ENCODE data around the gene TINAGL1.

The TINAGL1 gene

GRCh38 chr1:31568895-31569595, 7.3 kb upstream of the TINAGL1 start:
- no peak for DNase-seq (ENCODE audit: low read depth in 3 of 3)

GRCh38 chr1:31569596-31570173, 6.6 kb upstream of the TINAGL1 start:
- no peak for DNase-seq (ENCODE audit: low read depth in 3 of 3)

- no peak for DNase-seq (ENCODE audit: low read depth in 3 of 3)
These were observed 6.1 kb upstream of the TINAGL1 start for GRCh38 chr1:31570228-31570627.

GRCh38 chr1:31570906-31571305, 5.4 kb upstream of the TINAGL1 start:
- no peak for DNase-seq (ENCODE audit: low read depth in 3 of 3)

GRCh38 chr1:31571340-31572295, 4.7 kb upstream of the TINAGL1 start:
- DNase-seq (ENCODE audit: low read depth in 3 of 3), result no peak

- no peak for DNase-seq (ENCODE audit: low read depth in 3 of 3)
These were observed 3.8 kb upstream of the TINAGL1 start for GRCh38 chr1:31572323-31573104.

GRCh38 chr1:31573261-31573660, 3.1 kb upstream of the TINAGL1 start:
- DNase-seq (ENCODE audit: low read depth in 3 of 3), result no peak

- no peak for DNase-seq (ENCODE audit: low read depth in 3 of 3)
These were observed 1.5 kb upstream of the TINAGL1 start for GRCh38 chr1:31574749-31575368.

GRCh38 chr1:31575369-31576140, 760 bp upstream of the TINAGL1 start:
- DNase-seq (ENCODE audit: low read depth in 3 of 3), result no peak

GRCh38 chr1:31576743-31577455, 584 bp downstream of the TINAGL1 start:
- DNase-seq (ENCODE audit: low read depth in 3 of 3), result no peak

GRCh38 chr1:31577515-31578192, 1.3 kb downstream of the TINAGL1 start:
- DNase-seq (ENCODE audit: low read depth in 3 of 3), result no peak

- DNase-seq (ENCODE audit: low read depth in 3 of 3), result no peak
These were observed 3.1 kb downstream of the TINAGL1 start for GRCh38 chr1:31579374-31579773.

- no peak for DNase-seq (ENCODE audit: low read depth in 3 of 3)
These were observed 4.2 kb downstream of the TINAGL1 start for GRCh38 chr1:31580513-31580870.

- no peak for DNase-seq (ENCODE audit: low read depth in 3 of 3)
These were observed 4.7 kb downstream of the TINAGL1 start for GRCh38 chr1:31580891-31581603.

- DNase-seq (ENCODE audit: low read depth in 3 of 3), result no peak
These were observed 5.8 kb downstream of the TINAGL1 start for GRCh38 chr1:31581821-31582810.

GRCh38 chr1:31583082-31583994, 7.0 kb downstream of the TINAGL1 start:
- no peak for DNase-seq (ENCODE audit: low read depth in 3 of 3)

Data from stimulated activated CD4-positive, alpha-beta T cell treated with anti-CD3 and anti-CD28 coated beads, TNF-alpha, amount 100 ng/mL, for 24 hours (primary cell).